ENCODE results near the gene TNNI3.
"Not testable (repeated sequence)": the region's sequence is repeated elsewhere in the genome, so short reads cannot be mapped to it uniquely, and the experiment has no call there.

TNNI3 gene

GRCh38 chr19:55172741-55173140 lies 15.2 kb upstream of the TNNI3 start:
- no peak for TF ChIP-seq ZFX (IDR thresholded peaks at IDR 0.05; ENCODE audit: borderline replicate concordance)
- TF ChIP-seq, protein P1, sequence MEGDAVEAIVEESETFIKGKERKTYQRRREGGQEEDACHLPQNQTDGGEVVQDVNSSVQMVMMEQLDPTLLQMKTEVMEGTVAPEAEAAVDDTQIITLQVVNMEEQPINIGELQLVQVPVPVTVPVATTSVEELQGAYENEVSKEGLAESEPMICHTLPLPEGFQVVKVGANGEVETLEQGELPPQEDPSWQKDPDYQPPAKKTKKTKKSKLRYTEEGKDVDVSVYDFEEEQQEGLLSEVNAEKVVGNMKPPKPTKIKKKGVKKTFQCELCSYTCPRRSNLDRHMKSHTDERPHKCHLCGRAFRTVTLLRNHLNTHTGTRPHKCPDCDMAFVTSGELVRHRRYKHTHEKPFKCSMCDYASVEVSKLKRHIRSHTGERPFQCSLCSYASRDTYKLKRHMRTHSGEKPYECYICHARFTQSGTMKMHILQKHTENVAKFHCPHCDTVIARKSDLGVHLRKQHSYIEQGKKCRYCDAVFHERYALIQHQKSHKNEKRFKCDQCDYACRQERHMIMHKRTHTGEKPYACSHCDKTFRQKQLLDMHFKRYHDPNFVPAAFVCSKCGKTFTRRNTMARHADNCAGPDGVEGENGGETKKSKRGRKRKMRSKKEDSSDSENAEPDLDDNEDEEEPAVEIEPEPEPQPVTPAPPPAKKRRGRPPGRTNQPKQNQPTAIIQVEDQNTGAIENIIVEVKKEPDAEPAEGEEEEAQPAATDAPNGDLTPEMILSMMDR (IDR thresholded peaks at IDR 0.05), result no peak
- H3K27ac ChIP-seq, result no peak overlapping the region

GRCh38 chr19:55172318-55172717 lies 14.8 kb upstream of the TNNI3 start:
- not testable (repeated sequence) for H3K27ac ChIP-seq

DNA sequence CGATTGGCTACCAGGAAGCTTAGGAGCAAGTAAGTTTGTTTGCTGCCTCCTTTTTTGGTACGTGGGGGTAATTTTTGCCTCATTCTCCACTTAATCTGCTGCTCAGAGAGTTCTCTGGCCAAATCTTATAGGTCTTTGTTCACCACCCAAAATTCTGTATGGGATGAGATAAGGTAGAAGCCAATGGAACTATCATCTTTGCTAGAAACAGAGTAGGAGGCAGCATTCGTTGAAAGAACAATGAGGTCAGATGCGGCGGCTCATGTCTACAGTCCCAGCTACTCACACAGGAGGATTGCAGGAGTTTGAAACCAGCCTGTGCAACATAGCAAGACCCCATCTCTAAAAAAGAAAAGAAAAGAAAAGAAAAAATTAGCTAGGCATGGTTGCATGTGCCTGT lies 13.9 kb upstream of the TNNI3 start:
- no peak for TF ChIP-seq ZFX (IDR thresholded peaks at IDR 0.05; ENCODE audit: borderline replicate concordance)
- TF ChIP-seq, protein P1 (IDR thresholded peaks at IDR 0.05), result no peak
- H3K27ac ChIP-seq, result no peak overlapping the region

DNA sequence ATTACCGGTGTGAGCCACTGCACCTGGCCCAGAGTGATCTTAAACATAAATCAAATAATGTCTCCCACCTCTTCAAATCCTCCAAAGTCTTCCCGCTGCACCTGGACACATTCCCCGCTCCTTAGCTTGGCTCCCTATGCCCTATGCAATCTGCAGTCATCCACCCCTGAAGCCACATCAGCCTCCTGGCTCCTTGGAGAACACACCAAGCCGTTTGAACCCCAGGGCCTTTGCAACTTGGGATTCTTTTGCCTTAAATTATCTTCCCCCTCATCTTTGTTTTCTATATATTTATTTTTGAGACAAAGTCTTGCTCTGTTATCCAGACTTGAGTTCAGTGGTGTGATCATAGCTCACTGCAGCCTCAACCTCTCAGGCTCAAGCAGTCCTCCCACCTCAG lies 11.6 kb upstream of the TNNI3 start:
- no peak overlapping the region for H3K27ac ChIP-seq
- TF ChIP-seq, protein P1 (IDR thresholded peaks at IDR 0.05), result no peak
- TF ChIP-seq ZFX (IDR thresholded peaks at IDR 0.05; ENCODE audit: borderline replicate concordance), result no peak

GRCh38 chr19:55166530-55167268 lies 9.2 kb upstream of the TNNI3 start, which contains the start of gene DNAAF3:
Gene DNAAF3 (minus strand): TSS chr19:55166613. CDS start chr19:55166413, 200 bp downstream.
- peak within 1 kb of the TSS; percentile 91 for H3K27ac ChIP-seq
- TF ChIP-seq, protein P1 (IDR thresholded peaks at IDR 0.05), result no peak
- no peak for TF ChIP-seq ZFX (IDR thresholded peaks at IDR 0.05; ENCODE audit: borderline replicate concordance)

DNA sequence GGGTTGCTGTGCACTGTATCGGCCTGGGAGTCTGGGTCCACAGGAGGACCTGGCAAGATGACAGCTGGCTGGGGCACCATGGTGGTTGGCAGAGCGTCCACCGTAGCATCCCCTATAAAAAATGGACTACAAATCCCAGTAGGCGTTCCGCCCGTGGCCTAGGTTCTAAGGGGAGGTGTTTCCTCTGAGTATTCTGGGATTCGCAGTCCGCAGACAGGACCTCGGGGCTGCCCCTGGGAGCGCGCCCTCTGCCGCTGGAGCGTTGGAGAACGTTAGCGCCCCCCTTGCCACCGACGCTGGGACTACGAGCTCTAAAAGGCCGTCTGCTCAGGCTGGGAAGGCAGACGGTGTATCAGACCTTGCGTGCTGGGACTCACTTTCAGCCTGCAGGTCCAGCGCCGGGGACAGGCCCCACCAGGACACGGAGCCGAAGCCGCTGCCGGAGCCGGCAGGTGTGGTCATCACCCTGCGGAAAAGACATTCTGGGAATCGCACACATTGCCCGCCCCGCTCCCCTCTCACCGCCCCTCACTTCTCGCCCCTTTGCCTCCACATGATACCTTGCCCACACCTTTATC lies 8.5 kb upstream of the TNNI3 start:
- TF ChIP-seq, protein P1 (IDR thresholded peaks at IDR 0.05), result peak; percentile 96
- no peak for TF ChIP-seq ZFX (IDR thresholded peaks at IDR 0.05; ENCODE audit: borderline replicate concordance)
- peak overlapping the region; percentile 91 for H3K27ac ChIP-seq

DNA sequence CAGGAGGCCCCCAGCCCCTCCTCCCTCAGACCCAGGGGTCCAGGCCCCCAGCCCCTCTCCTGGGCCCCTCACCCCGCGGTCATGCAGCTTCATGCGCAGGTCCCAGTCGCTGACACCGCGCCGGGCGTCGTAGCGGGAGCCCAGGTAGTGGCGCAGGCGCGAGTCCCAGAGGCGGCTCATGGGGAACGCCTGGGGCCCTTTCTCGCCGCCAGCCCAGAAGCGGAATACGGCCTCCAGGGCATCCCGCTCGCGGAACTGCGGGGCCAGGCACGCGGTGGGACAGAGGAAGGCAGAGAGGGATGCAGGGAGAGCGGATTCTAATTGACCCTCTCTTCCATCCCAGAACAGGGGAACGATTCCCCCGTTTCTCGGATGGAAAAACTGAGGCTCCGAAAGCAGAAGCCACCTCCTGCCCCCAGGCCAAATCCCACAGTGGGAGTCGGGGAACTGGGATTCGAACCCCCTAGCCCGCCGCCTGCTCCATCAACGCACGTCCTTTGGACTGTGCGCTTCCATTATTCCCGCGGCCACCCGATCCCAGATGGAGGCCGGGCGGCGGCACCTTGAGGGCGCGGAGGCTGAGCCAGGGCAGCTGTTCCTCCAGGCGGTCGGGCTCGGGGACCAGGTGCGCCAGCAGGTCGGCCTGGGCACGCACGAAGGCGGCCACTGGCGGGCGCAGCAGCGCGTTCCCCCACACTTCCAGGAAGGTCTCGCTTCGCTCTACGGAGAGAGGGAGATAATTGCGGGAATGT lies 4.2 kb upstream of the TNNI3 start:
- TF ChIP-seq ZFX (IDR thresholded peaks at IDR 0.05; ENCODE audit: borderline replicate concordance), result no peak
- TF ChIP-seq, protein P1 (IDR thresholded peaks at IDR 0.05), result peak; percentile 7; the same call in 1 of the 2 replicates
- no peak overlapping the region for H3K27ac ChIP-seq
